Measurements from ENCODE around the gene EDAR.
A peak's percentile ranks its signal among the peaks of the same experiment; 100 is the strongest.

The EDAR gene

DNA sequence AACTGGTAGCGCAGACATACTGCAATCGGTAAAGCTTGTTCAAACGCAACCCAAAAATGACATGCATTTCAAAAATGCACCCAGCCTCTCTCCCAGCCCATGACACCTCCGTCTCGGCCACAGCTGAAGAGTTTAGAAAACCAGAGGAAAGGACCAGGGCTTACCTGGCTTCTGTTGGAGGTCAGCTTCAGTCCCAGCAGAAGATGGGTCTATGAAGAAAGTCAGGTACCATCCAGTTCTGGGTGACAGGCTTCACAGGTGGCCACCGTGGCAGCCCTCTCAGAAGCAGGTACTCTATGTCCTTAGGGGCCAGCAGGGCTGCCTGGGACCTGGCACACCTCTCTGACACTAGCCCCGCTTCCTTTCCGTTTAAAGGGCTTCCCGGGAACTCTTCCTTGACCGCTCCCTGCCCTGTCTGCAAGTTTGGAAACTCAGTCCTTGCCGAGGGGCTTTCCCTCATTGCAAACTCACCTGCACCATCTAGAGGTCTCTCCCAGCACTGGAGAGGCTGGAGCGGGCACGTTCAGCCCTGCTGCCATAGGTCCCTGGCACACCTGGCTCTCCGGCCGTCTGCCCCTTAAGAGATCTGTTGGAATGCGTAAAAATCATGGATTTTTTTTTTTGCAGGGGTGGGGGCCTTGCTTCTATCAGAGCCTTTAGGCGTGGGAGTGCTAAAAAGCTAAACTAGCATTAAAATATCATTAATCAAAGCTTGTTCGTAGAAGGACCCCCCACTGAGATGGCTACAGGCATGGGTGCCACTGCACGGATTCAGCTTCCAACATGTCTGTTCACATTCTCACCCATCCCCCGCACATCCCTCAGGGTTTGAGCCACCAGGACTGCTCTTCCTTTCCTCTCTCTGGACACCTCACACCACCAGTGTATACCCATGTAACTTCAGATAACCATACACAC lies at the start of gene EDAR:
Gene EDAR, minus strand, starts transcription at position 425 of the 918 bp plus-strand sequence. CDS start 58,206 bp downstream, outside the sequence.
- peak in 1 of 2 donors; percentile 13 for DNase-seq (ENCODE audit: low read depth in 2 of 2)

DNA sequence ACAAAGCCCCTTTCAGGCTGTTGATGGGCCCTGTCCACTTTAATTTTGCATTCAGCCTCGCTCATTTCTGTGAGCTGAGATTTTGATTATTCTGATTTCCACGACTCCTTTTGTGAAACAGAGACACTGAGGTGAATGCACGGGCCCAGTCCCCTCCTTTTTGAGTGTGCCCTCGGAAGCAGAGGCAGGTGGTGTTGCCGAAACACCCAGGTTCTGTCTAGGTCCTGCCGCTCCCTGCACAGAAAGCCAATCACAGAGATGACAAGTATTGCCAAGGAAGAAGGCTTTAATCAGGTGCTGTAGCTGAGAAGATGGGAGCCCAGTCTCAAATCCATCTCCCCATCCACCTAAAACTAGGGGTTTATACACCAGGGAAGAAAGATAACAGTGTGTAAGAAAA lies 44.2 kb upstream of the EDAR start:
- DNase-seq (ENCODE audit: low read depth in 2 of 2): no peak

GRCh38 chr2:109032229-109032820 lies 43.3 kb upstream of the EDAR start:
- no peak for DNase-seq (ENCODE audit: low read depth in 2 of 2)

DNA sequence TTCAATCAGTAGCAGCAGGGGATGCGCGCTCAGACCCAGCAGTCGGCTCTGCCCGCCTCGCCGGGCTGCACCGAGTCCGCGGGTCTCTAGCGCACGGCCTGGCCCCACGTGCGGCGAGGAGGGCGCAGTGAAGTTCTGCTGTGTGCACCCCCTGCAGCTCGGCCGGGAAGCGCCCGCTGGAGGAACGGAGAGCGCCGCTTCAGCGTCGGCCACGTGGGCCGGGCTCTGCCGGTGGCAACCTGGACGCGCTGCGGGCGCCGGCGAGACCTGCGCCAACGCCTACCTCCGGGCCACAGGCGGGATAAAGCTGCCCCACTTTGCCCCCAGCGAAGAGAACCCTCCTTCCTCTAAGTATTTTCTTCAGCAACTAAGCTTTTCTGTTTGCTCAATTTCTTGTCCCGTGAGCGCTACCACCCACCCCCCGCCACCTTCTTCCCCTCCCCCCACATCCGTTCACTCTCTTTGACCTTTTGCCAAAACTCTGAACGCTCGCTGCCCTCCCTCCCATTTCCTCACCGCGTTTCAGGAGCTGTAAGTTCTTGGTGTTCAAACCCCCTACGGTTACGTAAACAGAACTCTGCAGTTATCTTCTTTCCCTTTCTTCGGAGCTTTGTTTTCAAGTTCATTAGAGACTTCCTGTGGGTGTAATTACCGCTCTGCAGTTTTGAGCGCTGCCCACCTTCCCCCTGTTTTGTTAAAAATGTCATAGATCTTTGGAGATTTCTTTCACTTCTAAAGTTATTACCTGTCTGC lies 42.6 kb upstream of the EDAR start:
- DNase-seq (ENCODE audit: low read depth in 2 of 2): peak; percentile 28 to 30

DNA sequence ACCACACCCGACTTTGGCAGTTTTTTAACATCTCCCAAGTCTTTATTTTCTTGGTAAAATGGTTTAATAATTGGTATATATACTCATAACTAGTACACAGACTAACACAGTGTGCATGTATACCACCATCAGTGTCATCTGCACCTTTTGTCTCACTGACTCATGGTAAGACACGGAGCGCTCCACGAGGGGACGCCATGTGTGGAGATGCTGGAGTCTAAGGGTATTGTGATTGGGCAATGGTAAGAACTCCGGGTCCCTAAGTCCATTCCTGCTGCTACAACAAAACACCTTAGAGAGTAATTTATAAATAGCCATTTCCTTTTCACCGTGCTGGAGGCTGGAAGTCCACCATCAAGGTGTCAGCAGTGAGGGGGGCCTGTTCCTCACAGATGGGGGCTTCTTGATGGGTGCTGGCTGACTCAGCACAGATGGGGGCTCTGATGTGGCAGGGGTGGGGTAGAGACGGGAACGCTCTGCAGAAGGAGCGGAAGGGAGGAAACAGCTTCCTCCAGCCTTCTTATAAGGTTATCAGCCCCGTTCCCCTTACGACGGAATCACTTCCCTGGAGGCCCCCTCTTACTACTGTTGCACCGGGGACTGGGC lies 42.0 kb upstream of the EDAR start:
- DNase-seq (ENCODE audit: low read depth in 2 of 2): no peak

GRCh38 chr2:109029490-109030201 lies 40.6 kb upstream of the EDAR start:
- DNase-seq (ENCODE audit: low read depth in 2 of 2): no peak

DNA sequence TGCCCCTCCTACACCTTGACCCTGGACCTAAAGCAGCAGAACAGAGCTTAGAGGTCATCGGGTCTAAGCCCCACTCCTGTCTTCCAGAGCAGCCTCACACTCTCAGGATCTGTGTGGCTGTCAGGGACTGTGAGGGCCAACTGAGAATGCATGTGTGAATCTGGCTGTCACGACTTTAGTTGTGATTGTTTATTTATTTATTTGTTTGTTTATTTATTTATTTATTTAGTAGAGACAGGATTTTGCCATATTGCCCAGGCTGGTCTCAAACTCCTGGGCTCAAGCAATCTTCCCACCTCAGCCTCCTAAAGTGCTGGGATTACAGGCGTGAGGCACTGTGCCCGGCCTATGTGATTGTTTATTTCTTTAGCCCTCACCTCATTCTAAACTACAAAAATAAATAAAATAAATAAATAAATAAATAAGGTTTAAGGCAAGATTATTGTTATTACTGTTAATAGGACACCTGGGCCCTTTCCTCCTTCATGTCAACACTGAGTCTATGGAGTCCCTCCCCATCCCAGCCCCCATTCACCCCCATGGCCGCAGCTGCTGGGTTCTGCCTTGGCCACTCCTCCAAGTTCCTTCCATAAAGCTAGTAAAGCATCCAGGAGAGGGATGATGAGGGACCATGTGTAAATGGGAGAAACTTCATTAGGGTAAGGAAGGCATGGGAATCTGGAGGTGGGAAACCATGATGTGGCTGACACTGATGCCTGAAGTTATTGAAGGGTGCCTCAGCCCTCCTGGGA lies 39.9 kb upstream of the EDAR start:
- no peak for DNase-seq (ENCODE audit: low read depth in 2 of 2)

DNA sequence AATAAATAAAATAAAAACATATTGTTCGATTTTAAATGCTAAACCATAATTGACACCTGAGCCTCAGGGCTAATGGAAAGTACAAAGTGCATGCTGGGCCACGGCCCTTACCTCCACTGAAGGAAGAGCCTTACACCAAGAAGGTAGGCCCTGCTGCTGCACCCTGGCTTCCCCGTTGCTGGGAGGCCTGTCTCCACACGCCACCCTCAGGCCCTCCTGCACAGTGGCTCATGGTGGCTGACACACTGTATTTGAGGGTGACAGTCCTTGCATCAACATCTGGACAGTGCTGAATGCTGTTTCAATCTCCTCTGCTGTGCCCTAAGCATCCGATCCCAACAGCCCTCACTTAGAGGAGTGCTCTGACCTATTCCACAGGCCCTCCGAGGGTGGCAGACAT lies 39.3 kb upstream of the EDAR start:
- DNase-seq (ENCODE audit: low read depth in 2 of 2): no peak

DNA sequence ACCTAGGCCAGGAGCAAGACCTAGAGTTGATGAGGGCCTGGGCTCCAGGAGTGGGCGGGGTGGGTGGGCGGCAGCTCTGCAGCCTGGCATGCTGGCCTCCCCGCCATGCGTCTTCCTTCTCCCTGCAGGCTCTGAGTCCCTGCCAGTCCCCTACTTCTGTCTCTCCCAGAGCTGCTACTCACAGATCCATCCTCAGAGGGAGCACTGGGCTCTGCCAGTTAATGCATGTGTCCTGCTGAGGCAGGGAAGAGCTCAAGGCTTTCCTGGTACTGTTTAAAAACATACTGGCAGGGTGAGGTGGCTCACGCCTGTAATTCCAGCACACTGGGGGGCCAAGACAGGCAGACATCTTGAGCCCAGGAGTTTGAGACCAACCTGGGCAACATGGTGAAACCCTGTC lies 38.7 kb upstream of the EDAR start:
- DNase-seq (ENCODE audit: low read depth in 2 of 2): no peak

DNA sequence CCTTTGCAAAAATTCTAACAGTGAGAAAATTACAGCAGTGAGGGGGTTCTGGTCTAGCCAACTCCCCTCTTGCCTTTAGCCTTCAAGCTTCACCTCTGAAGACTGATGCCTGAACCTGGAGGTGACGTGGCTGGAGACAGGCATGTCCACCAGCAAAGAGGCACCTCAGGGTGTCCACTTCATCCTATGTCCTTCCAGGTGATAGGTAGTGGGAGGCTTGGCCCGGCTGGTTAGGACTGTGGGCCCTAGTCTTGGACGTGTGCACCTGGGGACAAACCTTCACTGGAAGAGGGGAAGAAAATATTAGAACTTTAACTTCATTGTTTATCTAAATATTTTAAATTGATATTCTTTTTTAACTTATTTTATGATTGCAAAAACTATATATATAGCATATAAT lies 35.5 kb upstream of the EDAR start:
- DNase-seq (ENCODE audit: low read depth in 2 of 2): no peak

GRCh38 chr2:109021895-109022300 lies 32.9 kb upstream of the EDAR start:
- DNase-seq (ENCODE audit: low read depth in 2 of 2): no peak

GRCh38 chr2:109020217-109020637 lies 31.2 kb upstream of the EDAR start:
- no peak for DNase-seq (ENCODE audit: low read depth in 2 of 2)

- DNase-seq (ENCODE audit: low read depth in 2 of 2): no peak
Observed at GRCh38 chr2:109018452-109018851, 29.4 kb upstream of the EDAR start.

DNA sequence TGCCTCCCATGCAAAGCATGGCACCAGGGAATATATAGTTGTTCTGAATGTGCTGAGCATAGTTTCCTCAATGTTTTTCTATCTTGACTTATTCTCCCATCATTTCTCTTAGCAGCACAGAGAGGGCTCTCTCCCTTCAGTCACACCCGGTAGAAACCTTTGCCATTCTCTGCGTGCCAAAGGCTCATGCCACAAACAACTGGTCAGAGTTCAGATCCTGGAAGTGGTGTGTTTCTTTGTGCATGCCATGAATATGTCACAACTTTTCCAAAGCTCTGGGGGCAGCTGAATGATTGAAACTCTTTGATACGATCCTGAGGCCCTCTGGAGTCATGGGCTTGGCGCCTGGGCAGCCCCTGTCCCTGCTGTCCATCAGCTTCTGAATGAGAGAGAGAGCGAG lies 28.0 kb upstream of the EDAR start:
- no peak for DNase-seq (ENCODE audit: low read depth in 2 of 2)

GRCh38 chr2:109016376-109016775 lies 27.4 kb upstream of the EDAR start:
- no peak for DNase-seq (ENCODE audit: low read depth in 2 of 2)

- no peak for DNase-seq (ENCODE audit: low read depth in 2 of 2)
Observed at GRCh38 chr2:109014476-109014875, 25.5 kb upstream of the EDAR start.

DNA sequence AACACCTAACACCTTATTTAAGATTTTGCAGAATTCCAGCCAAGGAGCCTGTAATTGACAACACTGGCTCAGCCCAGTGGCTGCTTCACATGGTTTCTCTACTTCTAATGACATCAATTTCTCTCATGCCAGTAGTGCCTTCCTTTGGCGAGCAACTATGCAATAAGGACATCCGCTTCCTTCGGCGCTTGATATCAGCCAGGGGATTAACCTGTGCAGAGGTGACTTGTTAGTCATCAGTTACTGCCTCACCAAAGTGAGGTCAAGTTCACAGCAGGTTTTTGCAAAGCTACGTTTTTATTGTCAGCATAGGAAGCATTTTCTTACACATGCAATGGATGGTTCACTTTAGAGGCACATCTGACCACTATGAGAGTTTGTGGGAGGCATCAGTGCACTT lies 24.0 kb upstream of the EDAR start:
- DNase-seq (ENCODE audit: low read depth in 2 of 2): no peak

- no peak for DNase-seq (ENCODE audit: low read depth in 2 of 2)
Observed at GRCh38 chr2:109009920-109010610, 21.0 kb upstream of the EDAR start.

DNA sequence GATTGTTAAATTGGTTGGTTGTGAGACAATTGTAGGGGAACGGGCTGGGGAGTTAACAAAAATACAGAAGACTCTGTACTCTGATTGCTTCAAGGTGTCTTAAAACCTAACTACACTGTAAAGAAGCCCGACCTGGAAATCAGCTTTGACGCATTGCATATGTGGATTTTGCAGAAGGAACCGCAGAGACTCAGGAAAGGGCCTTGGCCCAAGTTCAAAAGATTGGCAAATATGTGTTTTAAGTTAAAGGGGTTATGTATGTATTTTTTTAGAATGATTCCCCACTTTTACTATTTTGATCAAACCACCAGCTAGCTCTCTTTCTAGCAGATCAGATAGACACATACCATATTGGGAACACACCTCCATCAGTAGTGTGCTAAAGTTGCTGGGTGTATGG lies 18.0 kb upstream of the EDAR start:
- no peak for DNase-seq (ENCODE audit: low read depth in 2 of 2)

DNA sequence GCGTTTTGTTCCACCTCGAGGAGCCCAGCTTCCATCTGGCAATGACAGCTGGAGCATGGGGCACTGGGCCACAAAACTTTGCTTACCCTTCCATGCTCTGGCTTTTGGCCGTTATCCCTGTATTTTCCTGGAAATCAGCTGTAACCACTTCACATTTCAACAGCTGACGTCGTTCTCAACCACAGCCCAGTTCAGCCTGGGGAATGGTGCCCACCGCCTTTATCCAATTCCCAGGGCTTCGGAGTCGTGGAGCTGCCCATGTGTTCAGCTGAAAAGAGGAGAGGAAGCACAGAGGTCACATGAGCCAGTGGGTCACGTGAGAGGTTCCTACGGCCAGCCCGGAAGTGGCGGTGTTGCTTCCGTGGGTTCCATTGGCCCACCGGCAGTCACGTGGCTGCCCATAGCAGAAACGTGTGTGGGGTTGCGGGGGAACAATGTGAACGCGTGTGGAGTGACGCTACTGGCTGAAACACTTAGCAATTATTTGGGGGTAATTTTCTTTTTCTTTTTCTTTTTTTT lies 16.7 kb upstream of the EDAR start:
- DNase-seq (ENCODE audit: low read depth in 2 of 2): no peak
